MG63 (cell line): ENCODE measurements around the gene ARL6IP6. TPM values are rescaled to one million over a fixed set of nuclear protein-coding genes. Genes with fewer than 3 reads are reported as not detected.

ENCODE experiments used
- DNase-seq: peaks from one replicate; pipeline ENCODE4 v3.0.0-alpha.2; 2020
- H3K27me3 ChIP-seq: fragments of 250-450 bp; sonication (Bioruptor Pico); 2 replicates; pipeline ENCODE4 v1.5.1; 2020; ENCODE audit warnings: mild to moderate bottlenecking, moderate library complexity
- H3K36me3 ChIP-seq: fragments of 250-450 bp; sonication (Bioruptor Pico); 2 replicates; pipeline ENCODE4 v1.5.1; 2020; ENCODE audit warnings: mild to moderate bottlenecking, moderate library complexity
- H3K4me3 ChIP-seq: fragments of 250-450 bp; sonication (Bioruptor Pico); 2 replicates; pipeline ENCODE4 v1.5.1; 2020; ENCODE audit warnings: mild to moderate bottlenecking, moderate library complexity
- H3K9me3 ChIP-seq: fragments of 250-450 bp; sonication (Bioruptor Pico); 2 replicates; pipeline ENCODE4 v1.5.1; 2020; ENCODE audit warnings: mild to moderate bottlenecking, moderate library complexity
- total RNA-seq: library from RNA; depleted of rRNA; stranded (reverse); fragments of >200 nt; shearing (Covaris generic); gene quantifications from 2 replicates; pipeline ENCODE4 v1.2.3, GENCODE V29; 2014; ENCODE audit warnings: low replicate concordance; rRNA removed

The ARL6IP6 gene
- 29.5 and 37.4 TPM in 2 replicates for total RNA-seq

DNA sequence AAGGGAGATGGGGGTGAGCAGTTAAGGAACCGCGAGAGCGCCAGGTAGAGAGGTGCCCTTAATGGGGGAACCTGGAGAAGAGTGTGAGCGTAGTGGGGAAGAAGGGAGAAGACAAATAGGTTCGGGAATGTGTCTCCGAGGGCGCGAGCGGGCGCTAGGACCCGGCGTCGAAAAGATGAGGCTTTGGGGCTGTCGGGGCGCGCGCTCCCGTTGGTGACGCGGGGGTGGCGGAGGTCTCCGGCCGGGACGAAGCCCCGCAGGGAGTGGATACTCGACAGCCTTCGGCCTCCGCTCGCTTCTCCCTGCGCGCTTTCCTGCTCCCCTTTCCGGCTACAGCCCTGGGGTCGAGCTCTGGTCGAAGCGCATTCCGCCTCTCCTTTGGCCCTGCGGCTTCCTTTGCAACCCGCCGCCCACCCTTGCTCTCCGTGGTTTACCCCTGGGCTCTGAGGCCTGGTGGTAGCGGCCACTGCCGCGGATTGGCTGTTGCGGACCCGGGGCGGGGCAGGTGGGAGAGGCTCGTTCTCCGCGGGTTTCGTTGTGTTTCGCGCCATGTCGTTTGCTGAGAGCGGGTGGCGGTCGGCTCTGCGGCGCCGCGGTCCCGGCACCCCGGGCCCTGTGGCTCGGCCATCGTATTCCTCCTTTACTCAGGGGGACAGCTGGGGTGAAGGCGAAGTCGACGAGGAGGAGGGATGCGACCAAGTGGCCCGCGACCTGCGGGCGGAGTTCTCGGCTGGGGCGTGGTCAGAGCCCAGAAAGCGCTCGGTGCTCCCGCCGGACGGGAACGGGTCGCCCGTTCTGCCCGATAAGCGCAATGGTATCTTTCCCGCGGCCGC, at the start of gene ARL6IP6:
Gene ARL6IP6, plus strand, starts transcription at position 545 of the 833 bp plus-strand sequence. Its CDS starts 5 bp downstream, at position 550.
- peak; percentile 95 for DNase-seq
- Histone ChIP-seq H3K9me3 (no peaks in the 10 kb centered on the region), H3K27me3 (no peaks in the 10 kb centered on the region), H3K36me3 (peaks cover 25% of the 10 kb centered on the region), H3K4me3 (peak within 1 kb of the TSS; percentile 93)

DNA sequence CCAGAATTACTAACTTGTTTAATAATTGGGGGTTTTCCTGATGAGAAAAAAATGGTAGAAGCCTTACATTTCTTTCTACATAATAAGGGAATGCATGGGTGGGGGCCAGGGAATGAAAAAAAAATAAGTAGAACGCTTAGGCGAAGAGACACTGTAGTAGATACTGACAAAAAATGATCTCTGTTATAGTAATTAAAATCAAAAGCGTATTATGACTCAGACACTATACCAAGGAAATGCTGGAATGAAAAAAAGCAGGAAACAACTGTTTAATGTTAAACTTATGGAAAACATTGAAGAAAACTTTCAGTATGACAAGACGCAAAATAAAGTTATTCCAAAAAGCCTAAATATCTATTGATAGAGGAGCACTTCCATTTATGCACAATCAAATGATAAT, 44.1 kb upstream of the ARL6IP6 start:
- DNase-seq = no peak
- H3K27me3 ChIP-seq = no peaks in the 10 kb centered on the region
- peaks cover 85% of the 10 kb centered on the region for H3K36me3 ChIP-seq
- no peaks in the 10 kb centered on the region for H3K9me3 ChIP-seq
- H3K4me3 ChIP-seq = no peak overlapping the region

DNA sequence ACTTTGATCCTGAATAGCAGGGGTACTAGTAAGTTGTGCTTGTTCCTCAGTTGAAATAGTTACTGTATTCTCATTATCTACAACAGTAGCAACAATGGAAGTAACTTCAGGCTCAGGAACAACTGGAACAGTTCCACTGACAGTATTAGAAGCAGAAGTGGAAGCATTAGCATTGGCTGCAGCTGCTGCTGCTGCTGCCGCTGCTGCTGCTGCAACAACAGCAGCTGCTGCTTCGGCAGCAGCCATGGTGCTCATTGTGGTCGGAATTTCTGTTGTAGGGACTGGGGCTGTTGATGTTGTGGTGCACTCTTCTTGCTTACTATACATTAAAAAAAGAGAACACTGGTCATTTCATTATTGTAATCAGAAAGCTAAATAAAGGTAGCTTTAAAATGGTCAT, 42.0 kb upstream of the ARL6IP6 start:
- no peak for DNase-seq
- no peak overlapping the region for H3K4me3 ChIP-seq
- no peaks in the 10 kb centered on the region for H3K27me3 ChIP-seq
- peaks cover 84% of the 10 kb centered on the region for H3K36me3 ChIP-seq
- no peaks in the 10 kb centered on the region for H3K9me3 ChIP-seq

DNA sequence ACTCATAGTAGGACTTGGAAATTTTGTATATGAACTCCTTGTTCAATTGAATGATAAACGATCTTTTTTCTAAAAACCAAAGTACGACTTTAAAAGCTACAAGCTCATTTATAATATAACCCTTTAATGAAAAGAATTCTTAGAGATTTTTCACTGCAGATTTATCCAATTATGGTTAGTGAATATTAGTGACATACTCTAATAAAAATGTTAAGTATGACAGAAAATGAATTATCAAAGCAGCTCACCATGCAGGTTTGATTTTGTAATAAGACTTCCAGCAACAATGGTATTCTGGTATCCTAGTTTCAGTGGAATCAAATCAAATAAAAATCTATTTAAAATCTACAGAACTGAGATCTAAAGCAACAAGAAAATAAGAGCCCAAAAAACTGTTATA, 39.6 kb upstream of the ARL6IP6 start:
- peaks cover 73% of the 10 kb centered on the region for H3K36me3 ChIP-seq
- no peak for DNase-seq
- H3K27me3 ChIP-seq = no peaks in the 10 kb centered on the region
- H3K9me3 ChIP-seq = no peaks in the 10 kb centered on the region
- H3K4me3 ChIP-seq = no peak overlapping the region

DNA sequence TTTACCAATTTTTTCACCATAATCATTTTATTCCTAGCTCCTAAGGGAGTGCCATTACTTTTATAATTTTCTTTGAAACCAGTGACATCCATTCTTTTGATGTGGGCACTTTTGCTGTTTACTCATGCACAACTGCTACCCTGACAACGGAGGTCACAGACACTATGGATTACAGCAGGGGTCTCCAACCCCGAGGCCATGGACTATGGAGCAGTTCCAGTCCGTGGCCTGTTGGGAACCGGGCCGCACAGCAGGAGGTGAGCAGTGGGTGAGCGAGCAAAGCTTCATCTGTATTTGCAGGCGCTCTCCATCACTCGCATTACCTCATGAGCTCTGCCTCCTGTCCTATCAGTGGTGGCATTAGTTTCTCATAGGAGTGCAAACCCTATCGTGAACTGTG, 35.8 kb upstream of the ARL6IP6 start:
- no peak overlapping the region for H3K4me3 ChIP-seq
- H3K9me3 ChIP-seq = no peaks in the 10 kb centered on the region
- no peak for DNase-seq
- H3K36me3 ChIP-seq = peaks cover 55% of the 10 kb centered on the region
- no peaks in the 10 kb centered on the region for H3K27me3 ChIP-seq

DNA sequence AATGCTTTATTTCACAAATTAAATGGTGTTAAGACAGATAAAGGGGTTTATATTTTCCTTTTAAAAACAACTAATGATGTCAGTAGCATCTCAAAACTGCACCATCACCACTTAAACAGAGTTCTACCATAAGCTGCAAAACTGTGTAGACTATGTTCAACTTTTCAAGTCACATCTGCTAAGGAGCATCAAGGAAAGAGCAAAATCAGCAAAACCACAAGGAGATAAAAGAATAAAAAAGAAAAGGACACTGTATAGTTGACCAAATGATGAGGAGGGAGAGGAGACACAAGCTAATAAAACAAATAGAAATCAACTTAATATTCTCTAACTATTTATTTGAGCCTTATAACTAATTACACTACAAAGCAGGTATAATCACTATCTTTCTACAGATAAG, 35.0 kb upstream of the ARL6IP6 start:
- DNase-seq = no peak
- Histone ChIP-seq H3K9me3 (no peaks in the 10 kb centered on the region), H3K4me3 (no peak overlapping the region), H3K36me3 (peaks cover 58% of the 10 kb centered on the region), H3K27me3 (no peaks in the 10 kb centered on the region)

DNA sequence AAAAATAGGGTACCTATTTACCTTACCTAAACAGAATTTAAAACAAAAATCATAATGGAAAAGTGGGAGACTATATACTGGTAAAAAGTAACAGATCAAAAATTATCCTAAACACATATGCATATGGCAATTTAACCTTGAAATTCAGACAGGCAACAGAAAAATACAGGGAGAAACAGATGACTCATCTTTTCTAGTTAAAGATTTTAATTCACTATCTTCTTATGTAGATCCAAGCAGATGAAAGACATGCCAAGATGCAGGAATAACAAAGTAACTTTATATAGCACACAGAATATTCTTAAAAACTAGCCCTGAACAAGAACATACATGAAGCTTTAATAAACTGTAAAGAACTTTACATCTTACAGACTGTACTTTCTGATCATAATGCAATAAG, 32.1 kb upstream of the ARL6IP6 start:
- DNase-seq = no peak
- Histone ChIP-seq H3K36me3 (peaks cover 43% of the 10 kb centered on the region), H3K4me3 (no peak overlapping the region), H3K27me3 (no peaks in the 10 kb centered on the region), H3K9me3 (no peaks in the 10 kb centered on the region)

DNA sequence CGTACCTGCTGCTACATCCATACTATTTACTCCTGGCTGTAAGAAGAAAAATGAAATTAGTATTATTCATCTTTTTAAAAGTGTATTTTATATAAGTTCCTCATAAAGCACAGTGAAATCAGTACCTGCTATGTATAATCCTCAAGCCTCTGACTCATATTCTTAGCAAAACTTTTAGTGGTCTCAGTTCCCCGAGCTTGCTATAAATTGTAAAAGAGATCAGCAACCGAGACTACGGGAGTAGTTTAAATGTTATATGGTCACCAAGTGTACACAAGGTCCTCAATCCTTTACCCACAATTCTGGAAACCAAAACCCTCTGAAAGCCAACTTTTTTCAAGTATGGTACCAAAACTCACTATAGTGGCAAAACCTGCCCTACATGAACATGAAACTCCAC, 25.4 kb upstream of the ARL6IP6 start:
- Histone ChIP-seq H3K9me3 (no peaks in the 10 kb centered on the region), H3K36me3 (peaks cover 47% of the 10 kb centered on the region), H3K4me3 (no peak overlapping the region), H3K27me3 (no peaks in the 10 kb centered on the region)
- DNase-seq = no peak

DNA sequence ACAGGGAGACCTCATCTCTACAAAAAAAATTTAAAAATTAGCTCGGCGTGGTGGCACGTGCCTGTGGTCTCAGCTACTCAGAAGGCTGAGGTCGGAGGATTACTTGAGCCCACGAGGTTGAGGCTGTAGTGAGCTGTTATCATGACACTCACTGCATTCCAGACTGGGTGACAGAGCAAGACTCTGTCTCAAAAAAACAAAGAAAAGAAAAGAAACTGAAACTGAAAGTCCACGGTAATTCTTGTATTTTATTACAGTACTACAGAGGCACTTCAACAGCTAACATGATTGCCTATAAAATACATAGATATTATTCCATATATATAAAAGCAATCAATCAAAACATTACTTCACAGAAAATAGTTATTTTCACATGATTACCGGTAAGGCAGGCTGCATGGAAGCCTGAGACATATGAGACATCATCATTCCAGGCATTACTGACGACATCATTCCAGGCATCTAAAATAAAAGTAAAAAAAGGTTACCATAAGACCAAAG, 24.2 kb upstream of the ARL6IP6 start:
- peak; percentile 66 for DNase-seq
- peaks cover 38% of the 10 kb centered on the region for H3K36me3 ChIP-seq
- H3K4me3 ChIP-seq = peak overlapping the region; percentile 43
- no peaks in the 10 kb centered on the region for H3K27me3 ChIP-seq
- H3K9me3 ChIP-seq = no peaks in the 10 kb centered on the region

DNA sequence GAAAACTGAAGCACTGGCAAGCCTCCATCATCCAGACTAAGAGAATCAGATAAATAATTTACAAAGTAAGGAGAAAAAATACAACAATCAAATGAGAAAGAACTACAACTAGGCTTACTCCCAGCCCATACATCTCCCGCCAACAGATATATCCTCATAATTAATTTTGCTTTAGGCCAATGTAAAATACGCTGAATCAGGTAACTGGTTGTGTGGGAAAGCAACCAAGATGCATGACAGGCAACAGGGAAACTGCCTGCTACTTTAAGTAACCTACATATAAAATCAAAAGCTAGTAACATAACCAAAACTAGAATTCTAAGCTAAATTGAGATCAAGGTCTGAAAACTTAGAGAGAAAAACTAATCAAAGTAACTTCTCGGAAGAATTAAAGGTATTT, 22.7 kb upstream of the ARL6IP6 start:
- Histone ChIP-seq H3K4me3 (no peak overlapping the region), H3K9me3 (no peaks in the 10 kb centered on the region), H3K36me3 (peaks cover 36% of the 10 kb centered on the region), H3K27me3 (no peaks in the 10 kb centered on the region)
- DNase-seq = no peak

DNA sequence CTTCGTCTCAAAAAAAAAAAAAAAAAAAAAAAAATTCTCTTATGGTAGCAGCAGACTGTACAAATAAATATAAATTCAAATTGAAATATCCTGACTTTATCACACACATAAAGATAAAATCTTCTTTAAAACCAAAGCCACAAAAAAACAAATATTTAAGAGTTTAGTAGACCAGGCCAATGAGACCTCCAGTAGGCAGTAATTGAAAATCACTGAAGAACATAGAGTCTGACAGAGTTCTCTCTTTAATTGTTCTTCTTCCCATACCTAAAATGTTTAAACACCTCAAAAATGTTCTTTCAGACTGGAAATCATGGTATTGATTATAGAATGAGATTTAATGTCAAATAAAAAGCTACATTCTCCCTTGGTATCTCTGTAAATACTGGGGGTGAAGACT, 21.9 kb upstream of the ARL6IP6 start:
- Histone ChIP-seq H3K4me3 (no peak overlapping the region), H3K27me3 (no peaks in the 10 kb centered on the region), H3K9me3 (no peaks in the 10 kb centered on the region), H3K36me3 (peaks cover 38% of the 10 kb centered on the region)
- no peak for DNase-seq

DNA sequence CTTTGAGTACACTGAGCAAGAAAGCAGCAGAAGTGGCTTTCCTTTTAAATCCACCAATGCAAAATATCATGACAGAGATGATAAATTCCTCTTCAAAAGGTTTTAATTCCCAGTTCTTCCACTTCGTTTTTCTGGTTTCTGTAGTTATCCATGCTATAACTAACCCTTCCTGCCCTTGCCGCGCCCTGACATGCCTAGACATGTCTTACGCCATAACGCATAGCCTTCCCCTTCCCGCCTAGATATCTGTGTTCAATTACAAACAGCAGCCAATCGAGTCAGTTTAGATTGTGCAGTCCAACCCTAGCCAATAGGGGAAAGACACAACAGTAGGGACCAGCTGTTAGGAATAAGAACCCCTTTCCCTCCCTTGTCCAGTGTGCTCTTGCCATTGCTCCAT, 17.2 kb upstream of the ARL6IP6 start:
- DNase-seq = no peak
- Histone ChIP-seq H3K9me3 (no peaks in the 10 kb centered on the region), H3K27me3 (no peaks in the 10 kb centered on the region), H3K4me3 (no peak overlapping the region), H3K36me3 (peaks cover 39% of the 10 kb centered on the region)

DNA sequence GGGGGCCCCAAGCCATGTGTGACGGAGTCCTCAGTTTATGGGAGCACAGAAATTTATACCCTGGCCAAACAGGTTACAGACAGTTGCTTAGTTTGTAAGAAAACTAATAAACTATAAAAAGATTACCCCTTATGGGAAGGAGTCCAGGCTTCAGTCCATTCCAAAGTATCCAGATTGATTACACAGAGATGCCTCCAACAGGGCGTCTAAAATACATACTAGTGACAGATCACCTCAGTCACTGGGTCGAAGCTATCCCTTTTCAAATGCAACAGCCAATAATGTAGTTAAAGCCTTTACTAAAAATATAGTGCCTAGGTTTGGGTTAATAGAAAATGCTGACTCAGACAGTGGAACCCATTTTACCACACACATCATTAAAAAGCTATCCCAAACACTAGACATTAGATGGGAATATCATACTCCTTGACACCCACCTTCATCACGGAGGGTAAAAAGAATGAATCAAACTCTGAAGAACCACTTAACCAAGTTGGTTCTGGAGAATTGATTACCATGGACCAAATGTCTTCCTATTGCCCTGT, 11.9 kb upstream of the ARL6IP6 start:
- Histone ChIP-seq H3K27me3 (no peaks in the 10 kb centered on the region), H3K36me3 (peaks cover 74% of the 10 kb centered on the region), H3K4me3 (no peak overlapping the region), H3K9me3 (peaks cover 5% of the 10 kb centered on the region; the same call in 1 of the 2 replicates)
- DNase-seq = no peak

DNA sequence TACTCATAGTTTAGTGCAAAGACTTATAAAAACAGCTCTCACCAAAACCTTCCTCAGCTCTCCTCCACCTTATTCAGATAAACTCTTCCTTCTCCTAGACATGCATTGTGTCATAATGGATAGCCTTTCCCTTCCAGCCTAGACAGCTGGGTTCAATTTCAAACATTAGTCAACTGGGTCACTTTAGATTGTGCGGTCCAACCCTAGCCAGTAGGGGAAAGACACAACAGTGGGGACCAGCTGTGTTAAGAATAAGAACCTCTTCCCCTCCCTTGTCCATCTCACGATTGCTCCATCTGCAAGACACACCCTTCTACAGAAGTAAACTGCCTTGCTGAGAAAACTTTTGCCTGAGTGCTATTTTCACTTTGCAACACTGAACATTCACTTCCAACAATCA, 9.7 kb upstream of the ARL6IP6 start:
- Histone ChIP-seq H3K27me3 (no peaks in the 10 kb centered on the region), H3K4me3 (no peak overlapping the region), H3K36me3 (peaks cover 72% of the 10 kb centered on the region), H3K9me3 (peaks cover 5% of the 10 kb centered on the region; the same call in 1 of the 2 replicates)
- DNase-seq = no peak

DNA sequence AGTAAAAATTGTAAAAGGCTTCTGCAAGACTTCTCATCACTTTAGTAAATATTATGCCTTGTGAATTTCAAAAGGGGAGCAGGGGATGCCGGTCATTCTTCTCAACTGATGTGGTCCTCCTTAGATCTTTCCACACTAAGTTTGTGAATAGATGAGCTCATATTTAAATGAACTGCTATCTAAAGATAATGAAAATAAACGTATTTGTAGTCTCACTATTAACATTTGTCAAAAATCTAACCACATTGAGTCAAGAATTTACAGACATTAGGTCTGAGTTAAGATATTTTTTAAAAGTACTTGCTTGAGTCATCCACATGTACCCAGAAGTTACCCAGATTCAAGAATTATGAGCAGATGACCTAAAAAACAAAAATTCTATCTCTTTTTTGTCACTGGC, 7.7 kb upstream of the ARL6IP6 start:
- no peak for DNase-seq
- Histone ChIP-seq H3K36me3 (peaks cover 88% of the 10 kb centered on the region), H3K27me3 (no peaks in the 10 kb centered on the region), H3K9me3 (peaks cover 5% of the 10 kb centered on the region; the same call in 1 of the 2 replicates), H3K4me3 (no peak overlapping the region)

DNA sequence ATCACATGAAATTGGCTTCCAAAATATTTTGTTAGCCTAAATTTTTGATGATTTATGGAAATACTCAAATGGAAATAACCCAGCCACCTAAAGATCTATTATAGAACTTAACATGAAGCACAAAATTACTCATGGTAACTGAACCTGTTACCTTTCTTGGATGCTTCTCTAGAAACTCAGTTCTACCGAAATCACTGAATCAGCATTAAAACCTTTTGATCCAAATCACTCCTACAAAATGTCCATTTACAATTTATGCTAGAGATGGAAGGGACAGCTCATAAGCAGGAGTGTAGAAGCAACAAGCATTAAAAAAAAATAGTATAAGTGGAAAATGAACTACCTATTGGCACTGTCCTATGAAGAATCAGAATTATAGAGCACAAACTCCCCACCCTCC, 3.3 kb upstream of the ARL6IP6 start:
- DNase-seq = no peak
- Histone ChIP-seq H3K9me3 (0 out of 2 replicates have a peak, but pooled peaks cover 3% of the 10 kb centered on the region), H3K4me3 (peak overlapping the region; percentile 93), H3K27me3 (no peaks in the 10 kb centered on the region), H3K36me3 (peaks cover 52% of the 10 kb centered on the region)

DNA sequence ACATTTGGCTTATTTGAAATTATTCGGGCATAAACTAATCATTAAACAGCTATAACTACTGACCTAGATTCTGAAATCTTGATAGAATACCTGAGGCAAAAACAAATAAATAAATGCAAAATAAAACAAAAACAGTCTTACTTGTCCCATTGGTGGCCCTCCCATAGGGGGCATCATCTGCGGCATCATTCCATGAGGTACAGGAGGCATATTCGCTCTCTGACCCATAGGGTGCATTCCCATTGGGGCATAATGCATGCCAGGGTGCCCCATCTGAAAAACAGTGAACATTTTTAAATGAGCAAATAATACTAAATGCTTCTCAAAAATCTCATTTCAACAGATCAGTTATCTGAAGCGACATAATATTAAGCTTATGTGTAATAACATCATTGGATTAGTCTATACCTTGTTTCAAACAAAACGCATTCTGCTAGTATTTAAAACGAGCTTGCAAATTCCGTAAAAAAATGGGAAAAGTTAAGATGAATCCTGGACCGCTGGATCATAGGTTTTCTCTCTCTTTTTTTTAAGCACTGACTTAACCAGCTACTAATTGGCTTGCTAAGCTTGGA, 2.5 kb upstream of the ARL6IP6 start:
- Histone ChIP-seq H3K36me3 (peaks cover 44% of the 10 kb centered on the region), H3K27me3 (no peaks in the 10 kb centered on the region), H3K4me3 (peak overlapping the region; percentile 93), H3K9me3 (no peaks in the 10 kb centered on the region)
- DNase-seq = peak; percentile 44
